Measurements from ENCODE around the gene ZNF217.
"Not testable (repeated sequence)": the region's sequence is repeated elsewhere in the genome, so short reads cannot be mapped to it uniquely, and the experiment has no call there.

The ZNF217 gene

GRCh38 chr20:53597030-53597482 is 3.4 kb upstream of the ZNF217 start:
- TF ChIP-seq EZH2phosphoT487 (IDR thresholded peaks at IDR 0.05; ENCODE audit: low read depth) (no peak), CTCF (IDR thresholded peaks at IDR 0.05; ENCODE audit: low read depth, low read length) (no peak)
- H3K36me3 ChIP-seq (replicated peaks; ENCODE audit: low read depth, low read length), result no peaks in the 10 kb centered on the region
- no peak overlapping the region for H3K4me2 ChIP-seq (ENCODE audit: low read length)
- H3K4me3 ChIP-seq (ENCODE audit: low read length), result no peak overlapping the region
- H3K79me2 ChIP-seq (ENCODE audit: low read length), result peaks cover 15% of the 10 kb centered on the region
- H3K27me3 ChIP-seq (ENCODE audit: low read depth, low read length), result no peaks in the 10 kb centered on the region; the same call in 1 of the 2 replicates
- no peak overlapping the region for H2AFZ ChIP-seq (ENCODE audit: low read depth, low read length)
- H3K27ac ChIP-seq (ENCODE audit: low read length), result no peak overlapping the region
- peaks cover 18% of the 10 kb centered on the region for H3K4me1 ChIP-seq (ENCODE audit: low read length)
- H4K20me1 ChIP-seq (ENCODE audit: insufficient read depth, low read length), result no peaks in the 10 kb centered on the region
- H3K9ac ChIP-seq (ENCODE audit: low read length), result no peak overlapping the region
- no peaks in the 10 kb centered on the region for H3K9me3 ChIP-seq (ENCODE audit: insufficient read depth, low read length)

GRCh38 chr20:53596189-53597001 is 2.8 kb upstream of the ZNF217 start:
- H2AFZ ChIP-seq (ENCODE audit: low read depth, low read length); H3K27ac ChIP-seq (ENCODE audit: low read length); H4K20me1 ChIP-seq (ENCODE audit: insufficient read depth, low read length); H3K36me3 ChIP-seq (replicated peaks; ENCODE audit: low read depth, low read length); H3K4me3 ChIP-seq (ENCODE audit: low read length); H3K9me3 ChIP-seq (ENCODE audit: insufficient read depth, low read length); H3K27me3 ChIP-seq (ENCODE audit: low read depth, low read length); H3K9ac ChIP-seq (ENCODE audit: low read length); H3K4me2 ChIP-seq (ENCODE audit: low read length): not testable (repeated sequence)
- H3K4me1 ChIP-seq (ENCODE audit: low read length), result peaks cover 18% of the 10 kb centered on the region
- H3K79me2 ChIP-seq (ENCODE audit: low read length), result peaks cover 22% of the 10 kb centered on the region

GRCh38 chr20:53595742-53596141 is 2.1 kb upstream of the ZNF217 start:
- H4K20me1 ChIP-seq (ENCODE audit: insufficient read depth, low read length); H2AFZ ChIP-seq (ENCODE audit: low read depth, low read length); H3K4me3 ChIP-seq (ENCODE audit: low read length); H3K4me2 ChIP-seq (ENCODE audit: low read length); H3K9ac ChIP-seq (ENCODE audit: low read length); H3K9me3 ChIP-seq (ENCODE audit: insufficient read depth, low read length); H3K27me3 ChIP-seq (ENCODE audit: low read depth, low read length); H3K27ac ChIP-seq (ENCODE audit: low read length); H3K36me3 ChIP-seq (replicated peaks; ENCODE audit: low read depth, low read length): not testable (repeated sequence)
- peaks cover 28% of the 10 kb centered on the region for H3K79me2 ChIP-seq (ENCODE audit: low read length)
- H3K4me1 ChIP-seq (ENCODE audit: low read length), result peaks cover 18% of the 10 kb centered on the region

GRCh38 chr20:53595018-53595378 is 1.4 kb upstream of the ZNF217 start:
- Histone ChIP-seq H3K4me1 (ENCODE audit: low read length) (peaks cover 24% of the 10 kb centered on the region), H3K36me3 (replicated peaks; ENCODE audit: low read depth, low read length) (no peaks in the 10 kb centered on the region), H3K27me3 (ENCODE audit: low read depth, low read length) (no peaks in the 10 kb centered on the region; the same call in 1 of the 2 replicates), H2AFZ (ENCODE audit: low read depth, low read length) (peak overlapping the region; percentile 85), H4K20me1 (ENCODE audit: insufficient read depth, low read length) (no peaks in the 10 kb centered on the region), H3K79me2 (ENCODE audit: low read length) (peaks cover 36% of the 10 kb centered on the region), H3K4me2 (ENCODE audit: low read length) (peak overlapping the region; percentile 76), H3K4me3 (ENCODE audit: low read length) (peak overlapping the region; percentile 81), H3K9me3 (ENCODE audit: insufficient read depth, low read length) (no peaks in the 10 kb centered on the region), H3K27ac (ENCODE audit: low read length) (peak overlapping the region; percentile 55), H3K9ac (ENCODE audit: low read length) (peak overlapping the region; percentile 84)
- TF ChIP-seq CTCF (IDR thresholded peaks at IDR 0.05; ENCODE audit: low read depth, low read length) (no peak), EZH2phosphoT487 (IDR thresholded peaks at IDR 0.05; ENCODE audit: low read depth) (no peak)

Measured in OCI-LY3 (cell line).